Measurements from ENCODE around the gene SLC25A26. TPM values are rescaled to one million over a fixed set of nuclear protein-coding genes. Genes with fewer than 3 reads are reported as not detected.

SLC25A26 gene, protein sequence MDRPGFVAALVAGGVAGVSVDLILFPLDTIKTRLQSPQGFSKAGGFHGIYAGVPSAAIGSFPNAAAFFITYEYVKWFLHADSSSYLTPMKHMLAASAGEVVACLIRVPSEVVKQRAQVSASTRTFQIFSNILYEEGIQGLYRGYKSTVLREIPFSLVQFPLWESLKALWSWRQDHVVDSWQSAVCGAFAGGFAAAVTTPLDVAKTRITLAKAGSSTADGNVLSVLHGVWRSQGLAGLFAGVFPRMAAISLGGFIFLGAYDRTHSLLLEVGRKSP
- total RNA-seq, result 15.6 and 17.4 TPM in 2 replicates

DNA sequence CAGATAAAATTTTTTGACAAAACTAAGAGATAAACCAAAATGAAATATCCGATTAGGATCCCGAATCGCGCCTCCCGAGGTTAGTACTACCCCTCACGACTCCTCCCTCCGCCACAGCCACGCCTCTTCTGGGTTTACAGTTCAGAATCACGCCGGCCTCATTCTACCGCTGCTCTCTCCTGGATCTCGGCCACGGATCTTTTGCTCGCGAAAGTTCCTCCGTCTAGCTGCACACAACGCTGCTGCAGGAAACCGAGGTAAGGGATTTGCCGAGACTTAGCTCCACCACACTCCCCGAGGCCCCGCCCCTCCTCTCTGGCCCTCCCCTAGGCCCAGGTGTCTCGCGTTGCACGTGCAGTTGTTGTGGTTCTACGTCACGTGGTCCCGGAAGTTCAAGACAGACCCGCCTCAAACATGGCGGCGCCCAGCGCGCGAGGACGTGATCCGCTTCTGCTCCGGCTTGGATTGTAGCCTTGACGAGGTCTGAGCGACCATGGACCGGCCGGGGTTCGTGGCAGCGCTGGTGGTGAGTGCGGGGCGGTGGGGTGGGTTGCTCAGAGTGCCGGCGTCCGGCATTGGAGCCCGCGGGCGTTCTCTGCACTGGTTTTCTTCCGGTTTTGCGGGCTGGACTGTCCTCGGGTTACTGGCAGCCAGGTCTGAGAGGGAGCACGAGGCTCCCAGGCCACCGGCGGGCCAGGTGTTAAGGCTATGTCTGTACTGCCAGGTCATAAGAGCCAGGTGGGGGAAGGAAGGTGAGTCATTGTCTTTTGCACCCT lies at the start of gene SLC25A26:
Gene SLC25A26, plus strand, starts transcription at position 400 of the 776 bp plus-strand sequence. Its CDS starts 94 bp downstream, at position 494.

Other genes with a start within 250 kb of the SLC25A26 start
- 6.4 and 7.3 TPM in 2 replicates for gene MAGI1, start 182.1 kb upstream of the SLC25A26 start, total RNA-seq

Measured in bronchus fibroblast of lung (primary cell).